ENCODE results near the gene C3orf18. TPM values are rescaled to one million over a fixed set of nuclear protein-coding genes. Genes with fewer than 3 reads are reported as not detected.
"Not testable (repeated sequence)": the region's sequence is repeated elsewhere in the genome, so short reads cannot be mapped to it uniquely, and the experiment has no call there.

Gene C3orf18
- total RNA-seq, 2 experiments from 2014 or later = 53.2 to 58.4 TPM

DNA sequence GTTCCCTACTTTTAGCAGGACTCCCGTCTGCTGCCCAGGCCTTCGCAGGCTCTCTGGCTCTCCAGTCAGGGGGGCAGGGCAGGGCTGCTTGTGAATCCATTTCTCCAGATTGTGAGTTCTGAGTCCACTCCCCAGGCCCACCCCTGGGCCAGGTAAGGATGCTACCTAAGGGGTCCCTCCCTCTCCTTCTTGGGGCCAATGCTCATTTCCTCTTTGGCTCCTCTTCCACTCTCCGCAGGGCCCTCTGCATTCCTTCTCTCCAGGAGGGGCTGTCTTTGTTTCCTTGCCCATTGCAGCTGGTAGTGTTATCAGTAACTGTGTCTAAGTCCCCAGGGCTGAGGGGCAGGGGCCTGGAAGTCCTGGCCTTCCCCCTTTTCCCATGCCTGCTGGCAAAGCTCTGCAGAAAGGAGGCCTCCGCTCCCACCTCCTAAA is 51.1 kb downstream of the C3orf18 start:
- peaks cover 6% of the 10 kb centered on the region for H3K4me1 Mint-ChIP-seq
- no peak for DNase-seq
- no peak for ATAC-seq (ENCODE audit: low read depth)
- POLR2A ChIA-PET = interaction anchor here (1.3 kb wide), 1 partner anchor 96 kb away, joined by 3 read pairs; the partner anchor contains the start of gene CISH
- H3K27me3 Mint-ChIP-seq = peaks cover 11% of the 10 kb centered on the region
- H3K36me3 Mint-ChIP-seq = no peaks in the 10 kb centered on the region
- no peaks in the 10 kb centered on the region for H3K9me3 Mint-ChIP-seq
- H3K4me3 Mint-ChIP-seq = no peak overlapping the region
- no peak overlapping the region for H3K27ac Mint-ChIP-seq

DNA sequence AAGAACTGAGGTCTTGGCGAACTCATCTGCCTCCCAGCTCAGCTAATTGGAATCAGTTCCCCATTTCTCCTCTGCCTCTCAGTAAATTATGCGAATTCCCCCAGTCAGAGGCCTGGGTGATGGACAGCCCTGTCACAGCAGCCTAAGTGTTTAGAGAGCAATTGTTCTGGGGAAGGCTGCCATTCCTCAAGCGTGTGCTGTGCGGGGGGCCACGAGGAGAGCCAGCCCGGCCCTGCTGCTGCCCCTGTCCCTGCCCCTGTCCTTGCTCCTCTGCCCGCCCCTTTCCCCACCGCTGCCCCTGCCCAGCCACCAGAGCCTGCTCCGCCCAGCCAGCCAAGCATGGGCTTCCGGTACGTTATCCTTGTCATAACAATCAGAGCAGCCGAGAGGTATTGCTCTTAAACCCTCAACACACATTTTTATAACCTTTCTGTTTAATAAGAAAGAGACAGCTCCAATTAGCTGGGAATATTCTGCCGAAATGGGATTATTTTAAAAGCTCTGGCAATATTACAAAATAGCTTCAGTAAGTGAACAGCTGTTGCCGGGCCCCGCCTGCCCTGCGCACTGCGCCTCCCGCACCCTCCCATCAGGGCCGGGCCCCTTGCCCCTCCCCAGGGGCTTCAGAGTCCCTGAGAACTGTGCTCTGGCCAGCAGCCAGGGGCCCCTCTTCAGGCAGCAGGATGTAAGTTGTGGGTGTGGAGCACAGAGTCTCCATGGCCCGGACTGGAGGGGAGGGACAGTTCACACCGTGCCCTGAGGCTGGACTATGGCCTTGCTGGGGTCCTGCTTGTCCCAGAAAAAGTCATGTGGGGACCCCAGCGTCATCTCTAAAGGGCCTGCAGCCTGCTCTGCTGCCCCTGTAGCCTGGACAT is 51.7 kb downstream of the C3orf18 start:
- DNase-seq (no peak), ATAC-seq (ENCODE audit: low read depth) (peak; percentile 41)
- Mint-ChIP-seq H3K4me3 (no peak overlapping the region), H3K36me3 (no peaks in the 10 kb centered on the region), H3K4me1 (peaks cover 6% of the 10 kb centered on the region), H3K9me3 (no peaks in the 10 kb centered on the region), H3K27ac (no peak overlapping the region), H3K27me3 (peaks cover 11% of the 10 kb centered on the region)
- POLR2A ChIA-PET = no interaction called here

DNA sequence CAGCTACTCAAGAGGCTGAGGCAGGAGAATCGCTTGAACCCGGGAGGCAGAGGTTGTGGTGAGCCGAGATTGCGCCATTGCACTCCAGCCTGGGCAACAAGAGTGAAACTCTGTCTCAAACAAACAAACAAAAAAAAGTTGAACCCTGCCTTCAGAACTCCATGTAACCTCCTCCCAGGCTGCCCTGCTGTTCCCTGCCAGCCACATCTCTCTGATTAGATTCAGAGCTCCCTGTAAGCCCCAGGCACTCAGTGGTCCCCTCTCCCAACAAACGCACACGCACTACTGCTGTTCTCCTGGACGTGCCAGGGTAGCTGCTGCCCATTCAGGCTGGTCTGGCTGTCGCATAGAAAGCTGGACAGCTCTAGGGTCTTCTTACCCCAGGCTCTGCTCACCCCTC is 54.6 kb downstream of the C3orf18 start:
- H3K9me3 Mint-ChIP-seq; DNase-seq; H3K27ac Mint-ChIP-seq; POLR2A ChIA-PET; ATAC-seq (ENCODE audit: low read depth); H3K36me3 Mint-ChIP-seq; H3K4me1 Mint-ChIP-seq; H3K4me3 Mint-ChIP-seq: not testable (repeated sequence)
- H3K27me3 Mint-ChIP-seq = peaks cover 11% of the 10 kb centered on the region

DNA sequence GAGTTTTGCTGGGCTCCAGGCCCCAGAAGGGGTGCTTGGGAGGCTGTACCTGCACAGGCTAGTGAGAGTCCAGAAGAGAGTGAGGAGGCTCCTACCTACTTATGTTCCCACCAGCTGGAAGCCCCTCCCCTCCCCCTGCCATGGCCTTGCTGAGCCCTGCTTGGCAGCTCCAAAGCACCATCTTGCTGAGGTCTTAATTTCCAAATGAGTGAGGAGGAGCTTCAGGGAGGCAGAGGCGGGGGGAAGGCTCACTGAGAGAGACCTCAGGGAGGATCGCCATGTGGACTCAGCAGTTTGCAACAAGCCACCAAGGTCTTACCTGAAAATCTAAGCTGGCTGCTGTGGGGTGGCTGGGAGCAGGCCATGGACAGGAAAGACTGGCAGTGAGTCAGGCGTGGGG is 55.4 kb downstream of the C3orf18 start:
- H3K27me3 Mint-ChIP-seq = peaks cover 14% of the 10 kb centered on the region
- peaks cover 8% of the 10 kb centered on the region for H3K4me1 Mint-ChIP-seq
- DNase-seq (no peak), ATAC-seq (ENCODE audit: low read depth) (no peak)
- H3K27ac Mint-ChIP-seq = no peak overlapping the region
- POLR2A ChIA-PET = no interaction called here
- no peaks in the 10 kb centered on the region for H3K36me3 Mint-ChIP-seq
- no peak overlapping the region for H3K4me3 Mint-ChIP-seq
- H3K9me3 Mint-ChIP-seq = no peaks in the 10 kb centered on the region

DNA sequence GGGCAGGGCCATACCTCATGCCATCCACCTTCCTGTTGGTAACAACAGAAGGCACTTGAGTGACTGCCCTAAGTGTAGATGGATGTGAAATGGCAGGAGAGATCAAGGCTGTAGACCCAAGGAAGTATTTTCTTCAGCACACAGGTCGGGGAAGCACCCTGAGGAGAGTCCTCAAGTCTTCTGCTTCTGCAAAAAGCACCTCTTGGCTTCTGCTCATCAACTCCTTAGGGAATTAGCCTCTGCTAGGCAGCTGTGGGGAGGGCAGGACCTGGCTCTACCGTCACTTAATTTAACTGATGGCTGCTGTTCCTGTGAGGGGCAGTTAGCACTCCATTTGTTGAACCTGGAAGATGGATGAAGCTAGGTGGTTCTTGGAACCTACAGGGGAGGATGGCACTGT is 57.2 kb downstream of the C3orf18 start:
- POLR2A ChIA-PET = no interaction called here
- ATAC-seq (ENCODE audit: low read depth) = no peak
- Mint-ChIP-seq H3K36me3 (no peaks in the 10 kb centered on the region), H3K27me3 (peaks cover 13% of the 10 kb centered on the region), H3K27ac (no peak overlapping the region), H3K9me3 (no peaks in the 10 kb centered on the region), H3K4me3 (no peak overlapping the region), H3K4me1 (peaks cover 6% of the 10 kb centered on the region)
- no peak for DNase-seq

DNA sequence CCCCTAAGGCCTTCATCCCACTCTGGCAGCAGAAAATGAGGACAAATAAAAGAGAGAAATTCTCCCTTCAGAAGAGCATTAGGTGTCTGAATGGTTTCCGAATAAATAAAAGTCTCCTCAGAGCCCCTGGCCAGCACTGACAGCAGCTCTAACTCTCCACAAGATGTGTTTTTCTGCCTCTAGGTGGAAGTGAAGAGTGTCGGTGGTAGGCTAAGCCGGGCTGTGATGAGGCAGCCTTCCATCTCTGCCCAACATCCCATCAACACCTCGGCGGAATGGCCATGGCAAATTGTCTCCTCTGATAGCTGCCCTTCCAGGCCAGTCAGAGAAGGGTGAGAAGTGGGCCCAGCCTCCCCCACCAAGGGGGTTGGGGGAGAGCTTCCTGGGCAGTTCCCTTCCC is 57.8 kb downstream of the C3orf18 start:
- no peak overlapping the region for H3K27ac Mint-ChIP-seq
- POLR2A ChIA-PET = interaction anchor here (0.9 kb wide), 1 partner anchor 102 kb away, joined by 3 read pairs; the partner anchor contains the start of gene CISH
- ATAC-seq (ENCODE audit: low read depth) = no peak
- peaks cover 6% of the 10 kb centered on the region for H3K4me1 Mint-ChIP-seq
- no peak for DNase-seq
- no peaks in the 10 kb centered on the region for H3K36me3 Mint-ChIP-seq
- no peak overlapping the region for H3K4me3 Mint-ChIP-seq
- peaks cover 13% of the 10 kb centered on the region for H3K27me3 Mint-ChIP-seq
- H3K9me3 Mint-ChIP-seq = no peaks in the 10 kb centered on the region

DNA sequence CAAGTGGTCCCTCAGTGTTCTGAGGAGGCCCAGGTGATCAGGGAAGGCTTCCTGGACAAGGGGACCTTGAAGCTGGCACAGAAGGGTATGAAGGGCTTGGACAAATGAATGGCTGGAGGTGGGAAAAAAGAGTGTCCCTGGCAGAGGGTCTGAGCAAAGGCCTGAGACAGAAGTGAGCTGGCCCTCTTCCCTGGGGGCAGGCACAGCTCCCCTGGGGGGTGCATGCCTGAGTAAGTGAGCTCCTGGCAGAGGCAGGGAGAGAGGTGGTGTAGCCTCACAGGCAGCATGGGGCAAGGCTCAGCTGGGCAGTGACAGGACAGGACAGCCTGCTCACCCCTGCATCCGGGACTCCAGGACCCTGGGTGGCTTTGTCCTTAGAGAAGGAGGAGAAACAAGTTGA is 58.7 kb downstream of the C3orf18 start:
- H3K9me3 Mint-ChIP-seq = no peaks in the 10 kb centered on the region
- peaks cover 18% of the 10 kb centered on the region for H3K27me3 Mint-ChIP-seq
- H3K4me3 Mint-ChIP-seq = no peak overlapping the region
- H3K36me3 Mint-ChIP-seq = no peaks in the 10 kb centered on the region
- POLR2A ChIA-PET = interaction anchor here (0.9 kb wide), 1 partner anchor 103 kb away, joined by 3 read pairs; the partner anchor contains the start of gene CISH
- DNase-seq = no peak
- H3K4me1 Mint-ChIP-seq = peaks cover 6% of the 10 kb centered on the region
- H3K27ac Mint-ChIP-seq = no peak overlapping the region
- no peak for ATAC-seq (ENCODE audit: low read depth)

Other genes with a start within 250 kb of the C3orf18 start
- 1 to 10 TPM; 4.9 to 5.1 TPM for gene HYAL2, start 245.0 kb downstream of the C3orf18 start, total RNA-seq
- 10 to 100 TPM; 20.2 to 20.8 TPM for gene TUSC2, start 239.5 kb downstream of the C3orf18 start, total RNA-seq
- 100 to 1,000 TPM; 183 to 188 TPM for gene RASSF1, start 226.9 kb downstream of the C3orf18 start, total RNA-seq
- 1 to 10 TPM; 2.2 to 2.7 TPM for gene ZMYND10, start 222.0 kb downstream of the C3orf18 start, total RNA-seq
- 10 to 100 TPM; 55.8 to 58.2 TPM for gene NPRL2, start 217.0 kb downstream of the C3orf18 start, total RNA-seq
- 10 to 100 TPM; 35.0 to 38.9 TPM for gene CYB561D2, start 216.9 kb downstream of the C3orf18 start, total RNA-seq
- gene TMEM115, start 208.2 kb downstream of the C3orf18 start, total RNA-seq = 10 to 100 TPM; 23.4 to 24.4 TPM
- 1 to 10 TPM; 2.1 to 2.5 TPM for gene CACNA2D2, start 64.1 kb downstream of the C3orf18 start, total RNA-seq
- 100 to 1,000 TPM in 1 of 2 experiments, 10 to 100 TPM in 1; 97.4 to 102 TPM for gene HEMK1, start 1.8 kb upstream of the C3orf18 start, total RNA-seq
- gene CISH, start 44.0 kb upstream of the C3orf18 start, total RNA-seq = 100 to 1,000 TPM; 365 to 400 TPM
- gene MAPKAPK3, start 49.4 kb upstream of the C3orf18 start, total RNA-seq = 100 to 1,000 TPM; 176 to 195 TPM
- 1 to 10 TPM; 3.3 to 3.4 TPM for gene DOCK3, start 107.2 kb upstream of the C3orf18 start, total RNA-seq